GM21447 (cell line): ENCODE data around the gene OTUD7B.
"Not testable (repeated sequence)": the region's sequence is repeated elsewhere in the genome, so short reads cannot be mapped to it uniquely, and the experiment has no call there.

Experiments used
- ATAC-seq: cut with Tn5 transposase; IDR thresholded peaks from one replicate; pipeline ENCODE4 v1.9.1; 2021; ENCODE audit not compliant: unreplicated experiment

The OTUD7B gene

DNA sequence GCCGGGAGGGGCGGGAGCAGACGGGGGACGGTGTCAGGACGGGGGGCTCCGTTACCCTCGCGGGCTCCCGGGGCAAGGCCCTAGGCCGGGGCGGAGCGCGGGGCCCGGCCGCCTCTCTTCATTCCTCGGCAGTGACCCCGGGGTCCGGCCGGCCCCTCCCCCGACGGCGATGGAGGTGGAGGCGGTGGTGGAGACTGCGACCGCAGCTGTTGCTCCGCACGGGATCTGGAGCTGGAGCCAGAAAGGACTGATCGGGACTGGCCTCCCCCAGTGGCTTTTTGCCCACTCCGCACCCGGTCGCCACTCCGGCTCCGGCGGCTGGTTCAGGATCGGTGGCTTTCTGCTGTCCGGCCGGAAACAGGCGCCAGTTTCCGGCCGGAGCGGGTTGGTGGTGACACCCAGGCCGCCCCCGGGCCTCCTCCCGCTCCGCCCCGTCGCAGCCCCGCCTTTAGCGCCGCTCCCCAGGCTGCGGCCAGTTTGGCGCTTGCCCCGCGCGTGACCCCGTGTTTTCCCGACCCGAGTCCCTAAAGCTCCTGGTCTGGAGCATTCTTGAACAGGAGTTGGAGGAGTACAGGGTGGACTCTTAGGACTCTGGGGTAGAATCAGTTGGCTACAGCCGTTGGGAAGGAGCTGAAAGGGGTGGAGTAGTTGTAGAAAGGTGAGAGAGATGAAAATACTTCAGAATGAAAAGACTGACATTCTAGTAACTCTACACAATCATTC, at the start of gene OTUD7B:
TSS of gene OTUD7B (minus strand) at position 334 of the 723 bp plus-strand sequence. CDS start 33,216 bp downstream, outside the sequence.
- peak; percentile 70 for ATAC-seq

DNA sequence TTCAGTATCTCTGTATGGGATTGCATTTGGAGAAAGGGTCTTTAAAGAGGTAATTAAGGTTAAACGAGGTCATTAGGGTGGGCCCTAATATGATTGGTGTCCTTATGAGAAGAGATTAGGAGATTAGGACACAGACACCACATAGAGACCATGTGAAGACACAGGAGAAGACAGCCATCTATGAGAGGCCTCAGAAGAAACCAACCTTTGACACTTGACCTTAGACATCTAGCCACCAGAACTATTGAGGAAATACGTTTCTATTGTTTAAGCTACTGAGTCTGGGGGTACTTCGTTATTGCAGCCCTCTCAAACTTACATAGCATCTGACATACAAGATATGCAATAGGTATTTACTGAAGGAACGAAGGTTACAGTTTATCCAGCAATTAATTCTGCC, 49.7 kb upstream of the OTUD7B start:
- ATAC-seq, result no peak

DNA sequence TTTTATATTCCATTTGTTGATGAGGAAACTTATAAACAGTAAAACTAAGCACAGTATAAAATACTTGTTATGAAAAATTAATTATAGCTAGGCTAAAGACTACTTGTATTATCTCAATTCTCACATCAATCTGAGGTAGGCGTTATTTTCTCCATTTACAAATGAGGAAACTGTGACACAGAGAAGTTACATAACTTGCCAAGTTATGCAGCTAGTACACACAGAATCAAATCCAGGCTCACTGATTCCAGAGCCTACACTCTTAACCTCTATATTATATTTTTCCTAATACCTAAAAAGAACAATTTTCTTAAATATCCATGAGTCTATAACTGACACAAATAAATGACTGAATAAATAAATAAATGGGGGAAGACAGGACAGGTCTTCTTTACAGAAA, 45.9 kb upstream of the OTUD7B start:
- no peak for ATAC-seq

DNA sequence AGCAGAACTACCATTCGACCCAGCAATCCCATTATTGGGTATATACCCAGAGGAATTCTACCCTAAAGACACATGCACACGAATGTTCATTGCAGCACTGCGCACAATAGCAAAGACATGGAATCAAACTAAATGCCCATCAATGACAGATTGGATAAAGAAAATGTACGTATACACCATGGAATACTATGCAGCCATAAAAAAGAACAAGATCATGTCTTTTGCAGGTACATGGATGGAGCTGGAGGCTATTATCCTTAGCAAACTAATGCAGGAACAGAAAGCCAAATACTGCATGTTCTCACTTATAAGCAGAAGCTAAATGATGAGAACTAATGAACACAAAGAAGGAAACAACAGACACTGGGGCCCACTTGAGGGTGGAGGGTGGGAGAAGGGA, 45.0 kb upstream of the OTUD7B start:
- not testable (repeated sequence) for ATAC-seq

DNA sequence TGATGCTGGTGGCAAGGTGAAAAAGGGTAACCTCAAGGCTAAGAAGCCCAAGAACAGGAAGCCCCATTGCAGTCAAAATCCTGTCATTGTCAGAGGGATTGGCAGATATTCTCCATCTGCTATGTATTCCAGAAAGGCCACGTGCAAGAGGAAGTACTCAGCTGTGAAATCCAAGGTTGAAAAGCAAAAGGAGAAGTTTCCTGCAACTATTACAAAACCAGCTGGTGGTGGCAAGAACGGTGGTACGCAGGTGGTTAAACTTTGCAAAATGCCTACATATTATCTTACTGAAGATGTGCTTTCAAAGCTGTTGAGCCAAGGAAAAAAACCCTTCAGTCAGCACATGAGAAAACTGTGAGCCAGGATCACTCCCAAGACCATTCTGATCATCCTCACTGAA, 43.4 kb upstream of the OTUD7B start:
- ATAC-seq, result no peak

DNA sequence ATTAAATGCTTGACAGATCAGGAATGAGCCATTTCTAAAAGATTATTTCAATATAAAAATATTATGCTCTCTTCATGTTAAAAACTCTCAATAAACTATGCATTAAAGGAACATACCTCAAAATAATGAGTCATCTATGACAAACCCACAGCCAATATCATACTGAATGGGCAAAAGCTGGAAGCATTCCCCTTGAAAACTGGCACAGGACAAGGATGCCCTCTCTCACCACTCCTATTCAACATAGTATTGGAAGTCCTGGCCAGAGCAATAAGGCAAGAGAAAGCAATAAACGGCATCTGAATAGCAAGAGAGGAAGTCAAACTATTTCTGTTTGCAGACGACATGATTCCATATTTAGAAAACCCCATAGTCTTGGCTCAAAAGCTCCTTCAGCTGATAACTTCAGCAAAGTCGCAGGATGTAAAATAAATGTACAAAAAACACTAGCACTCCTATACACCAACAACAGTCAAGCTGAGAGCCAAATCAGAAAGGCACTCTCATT, 41.4 kb upstream of the OTUD7B start:
- ATAC-seq, result not testable (repeated sequence)

DNA sequence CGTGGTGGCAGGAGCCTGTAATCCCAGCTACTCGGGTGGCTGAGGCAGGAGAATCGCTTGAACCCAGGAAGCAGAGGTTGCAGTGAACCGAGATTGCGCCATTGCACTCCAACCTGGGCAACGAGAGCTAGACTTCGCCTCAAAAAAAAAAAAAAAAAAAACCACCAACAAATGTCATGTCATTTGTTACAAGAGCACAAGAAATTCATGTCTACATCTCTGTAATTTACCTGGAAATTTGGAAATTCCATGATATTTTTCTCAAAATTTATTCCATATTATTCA, 40.5 kb upstream of the OTUD7B start:
- ATAC-seq, result no peak

DNA sequence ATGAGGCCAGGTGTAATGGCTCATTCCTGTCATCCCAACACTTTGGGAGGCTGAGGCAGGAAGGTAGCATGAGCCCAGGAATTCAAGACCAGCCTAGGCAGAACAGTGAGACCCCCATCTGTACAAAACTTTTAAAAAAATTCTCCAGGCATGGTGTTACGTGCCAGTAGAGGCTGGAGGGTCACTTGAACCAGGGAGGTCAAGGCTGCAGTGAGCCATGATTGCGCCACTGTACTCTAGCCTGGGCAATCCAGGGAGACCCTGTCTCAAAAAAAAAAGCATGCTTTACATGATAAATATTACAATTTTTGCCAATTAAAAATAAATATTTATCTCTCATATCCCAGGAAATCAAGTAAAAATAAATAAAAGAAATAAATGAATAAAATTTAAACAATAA, 39.4 kb upstream of the OTUD7B start:
- no peak for ATAC-seq

DNA sequence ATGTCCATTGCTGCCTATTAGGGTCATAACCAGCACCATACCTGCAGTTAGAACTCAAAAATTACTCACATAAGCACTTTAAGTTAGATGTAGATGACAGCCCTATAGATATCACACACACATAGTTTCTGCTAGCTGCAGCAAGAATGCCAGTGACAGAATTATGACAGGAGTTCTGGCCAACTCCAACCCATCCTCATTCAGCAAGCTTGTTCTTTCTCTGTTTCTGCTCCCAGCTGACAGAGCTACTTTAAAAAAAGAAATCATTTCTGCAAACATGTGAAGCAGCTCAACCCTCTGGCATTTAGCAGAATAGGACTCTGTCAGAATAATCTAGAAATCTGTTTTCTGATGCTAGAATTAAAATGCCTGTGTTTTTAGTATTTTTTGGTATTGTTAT, 23.8 kb upstream of the OTUD7B start:
- ATAC-seq, result no peak

DNA sequence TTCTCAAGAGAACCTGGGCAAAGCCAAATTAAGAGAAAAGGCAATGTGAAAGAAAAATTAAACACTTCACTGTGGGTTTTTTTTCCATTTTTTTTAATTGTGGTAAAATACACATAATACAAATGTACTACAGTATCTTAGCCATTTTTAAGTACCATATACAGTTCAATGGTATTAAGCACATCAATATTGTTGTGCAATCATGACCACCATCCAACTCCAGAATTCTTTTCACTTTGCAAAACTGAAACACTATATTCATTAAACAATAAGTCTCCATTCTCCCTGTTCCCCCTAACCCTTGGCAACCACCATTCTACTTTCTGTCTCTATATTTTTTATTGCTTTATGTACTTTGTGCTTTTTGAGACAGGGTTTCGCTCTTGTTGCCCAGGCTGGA, 17.8 kb upstream of the OTUD7B start:
- no peak for ATAC-seq

DNA sequence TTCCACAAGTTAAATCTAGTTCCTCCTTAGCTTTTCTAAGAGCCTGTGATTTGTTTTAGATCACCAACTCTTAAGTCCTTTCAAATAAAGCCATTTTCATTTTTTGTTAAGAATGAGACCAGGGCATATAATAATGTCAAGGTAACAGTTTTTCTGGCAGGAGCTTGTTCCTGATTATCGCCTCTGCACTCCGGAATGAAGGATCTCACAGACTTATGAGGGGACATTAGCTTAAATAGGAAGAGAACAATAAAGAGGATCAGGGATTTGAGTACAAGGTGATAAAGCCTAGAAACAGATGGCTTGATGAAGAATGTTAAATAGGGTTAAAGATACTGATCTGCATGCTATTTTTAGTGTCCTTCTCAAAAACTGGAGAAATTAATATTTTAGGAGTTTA, 13.6 kb upstream of the OTUD7B start:
- no peak for ATAC-seq

DNA sequence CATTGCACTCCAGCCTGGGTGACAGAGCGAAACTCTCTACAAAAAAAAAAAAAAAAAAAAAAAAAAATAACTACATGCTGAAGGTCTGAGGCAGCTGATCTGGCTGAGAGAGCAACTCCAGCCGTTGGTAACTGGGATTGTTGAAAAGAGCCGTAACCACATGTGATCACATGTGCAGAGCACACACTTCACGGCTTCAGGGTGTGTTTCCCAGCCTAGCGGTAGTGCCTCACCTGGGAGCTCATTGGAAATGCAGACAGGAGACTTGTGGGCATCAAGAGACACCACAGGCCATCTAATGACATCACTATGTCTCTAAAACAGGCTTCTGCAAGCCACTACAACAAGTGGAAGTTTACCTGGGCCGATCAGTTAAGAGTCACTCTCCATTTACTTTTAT, 11.8 kb upstream of the OTUD7B start:
- no peak for ATAC-seq

DNA sequence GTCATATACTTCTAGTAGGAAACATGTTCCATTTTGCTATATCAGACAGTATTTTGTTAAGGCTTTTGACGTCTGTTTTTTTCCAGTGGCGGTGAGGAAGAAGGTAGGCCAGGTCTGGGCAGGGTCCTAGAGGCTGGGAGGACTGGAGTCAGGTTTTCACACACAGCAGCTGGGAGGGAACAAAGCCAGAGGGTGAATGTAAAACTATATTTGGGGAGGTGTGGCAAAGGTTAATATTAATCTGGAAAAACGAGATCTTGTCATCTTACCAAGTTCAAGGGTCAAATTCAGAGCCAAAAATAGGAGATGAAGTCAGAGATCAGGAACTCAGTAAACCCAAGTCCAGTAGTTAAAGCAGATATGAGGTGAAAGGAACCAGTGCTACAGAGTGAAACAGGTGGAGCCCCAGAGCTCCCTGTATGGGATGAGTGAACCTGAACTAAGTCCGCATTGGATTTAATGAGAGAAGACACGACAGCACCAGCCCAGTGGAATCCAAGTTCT, 10.7 kb upstream of the OTUD7B start:
- ATAC-seq, result no peak

DNA sequence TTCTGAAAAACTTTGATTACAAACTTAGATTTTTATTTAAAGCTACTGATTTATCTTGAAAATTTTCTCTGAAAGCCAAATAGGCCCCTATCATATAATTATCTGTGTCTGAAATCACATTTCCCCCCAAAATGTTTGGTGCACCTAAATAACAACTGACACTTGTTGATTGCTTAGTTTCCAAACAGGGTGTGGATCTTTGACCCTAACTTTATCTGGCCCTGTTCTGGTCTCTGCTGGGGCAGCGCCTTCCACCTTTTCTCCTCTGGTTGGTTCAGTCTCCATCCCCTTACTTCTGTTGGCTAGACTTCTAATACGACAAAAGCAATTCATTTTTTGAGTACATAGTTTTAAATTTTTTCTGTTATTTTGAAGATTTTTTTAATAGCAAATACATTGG, 10.2 kb upstream of the OTUD7B start:
- ATAC-seq, result no peak

DNA sequence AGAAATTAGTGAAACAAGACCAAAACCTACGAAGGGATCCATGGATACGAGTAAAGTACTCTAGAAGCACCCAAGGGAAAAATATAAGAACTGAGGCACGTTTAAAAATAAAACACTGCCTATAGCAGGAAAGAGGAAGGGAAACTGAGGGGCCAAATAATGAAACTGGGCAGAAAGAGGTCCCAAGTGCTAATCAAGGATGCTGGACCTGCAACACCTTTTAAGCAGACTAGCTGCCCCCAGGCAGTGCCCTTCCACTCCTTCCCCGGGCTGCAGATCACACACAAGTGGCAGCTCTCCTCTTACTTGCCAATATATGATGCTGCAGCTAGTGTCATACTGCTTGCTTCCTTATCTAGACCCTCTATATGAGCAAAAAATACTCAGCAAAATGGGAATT, 7.6 kb upstream of the OTUD7B start:
- no peak for ATAC-seq

DNA sequence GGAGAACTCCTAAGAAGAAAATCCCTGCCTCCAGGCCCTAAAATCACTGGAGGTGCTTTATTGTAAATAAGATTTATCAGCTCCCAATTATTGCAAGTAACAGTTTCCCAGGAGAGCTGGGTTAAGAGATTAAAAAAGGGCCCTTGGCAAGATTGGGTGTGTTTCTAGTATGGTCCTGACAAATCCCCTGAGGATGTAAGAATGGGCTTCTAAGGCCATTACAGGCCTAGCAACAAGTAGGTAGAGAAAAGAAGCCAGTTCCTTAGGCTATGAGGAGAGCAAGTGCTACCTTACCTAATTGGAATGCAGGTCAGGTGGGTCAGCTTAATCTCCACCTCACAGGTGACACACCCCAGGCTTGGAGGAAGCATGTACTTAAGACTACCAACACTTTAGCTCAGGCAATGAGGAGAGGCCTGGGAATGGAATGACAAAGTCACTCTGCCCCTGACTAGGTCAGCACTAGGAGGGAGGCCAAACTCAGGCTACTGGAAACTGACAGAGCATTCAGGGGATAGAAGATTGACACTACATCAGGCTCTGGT, 6.8 kb upstream of the OTUD7B start:
- no peak for ATAC-seq

DNA sequence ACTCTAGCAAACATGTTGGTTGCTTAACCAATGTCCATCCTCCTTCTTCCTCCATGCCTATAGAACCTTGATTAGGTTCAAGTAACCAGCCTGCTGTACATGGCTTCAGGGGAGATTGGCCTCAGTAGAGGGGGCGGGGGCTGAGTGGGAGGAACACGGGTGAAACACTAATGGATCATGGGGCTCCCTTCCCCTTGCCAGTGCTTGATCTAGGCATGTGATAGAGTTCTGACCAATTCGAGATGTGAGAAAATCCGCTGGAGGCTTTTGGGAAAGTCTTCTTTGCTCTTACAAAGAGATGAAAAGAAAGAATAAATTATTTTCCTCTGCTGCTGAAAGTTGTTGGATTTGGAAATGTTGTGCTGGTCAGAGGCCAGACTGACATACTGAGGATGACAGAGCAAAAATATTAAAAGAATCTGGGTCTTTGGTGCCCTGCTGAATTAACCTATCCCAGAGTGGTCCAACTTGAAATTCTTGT, 5.2 kb upstream of the OTUD7B start:
- ATAC-seq, result no peak

DNA sequence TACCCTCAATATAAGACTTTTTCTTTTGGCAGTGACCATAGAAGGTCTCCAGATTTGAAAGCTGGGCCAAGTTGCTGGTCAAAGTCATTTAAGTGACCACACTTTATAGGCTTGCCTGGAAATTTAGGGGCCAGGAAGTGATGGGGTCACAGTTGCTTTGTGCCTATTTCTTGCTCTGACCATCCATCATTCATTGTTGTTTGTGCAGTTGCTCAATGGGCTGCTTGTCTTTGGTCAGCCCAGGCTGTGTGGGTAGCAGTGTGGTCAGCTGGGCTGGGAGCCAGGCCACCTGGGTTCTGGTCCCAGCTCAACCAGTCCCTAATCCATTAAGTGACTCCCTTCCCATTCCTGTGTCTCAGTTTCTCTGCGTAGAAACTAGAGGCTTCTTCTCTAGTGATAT, 2.1 kb upstream of the OTUD7B start:
- no peak for ATAC-seq

DNA sequence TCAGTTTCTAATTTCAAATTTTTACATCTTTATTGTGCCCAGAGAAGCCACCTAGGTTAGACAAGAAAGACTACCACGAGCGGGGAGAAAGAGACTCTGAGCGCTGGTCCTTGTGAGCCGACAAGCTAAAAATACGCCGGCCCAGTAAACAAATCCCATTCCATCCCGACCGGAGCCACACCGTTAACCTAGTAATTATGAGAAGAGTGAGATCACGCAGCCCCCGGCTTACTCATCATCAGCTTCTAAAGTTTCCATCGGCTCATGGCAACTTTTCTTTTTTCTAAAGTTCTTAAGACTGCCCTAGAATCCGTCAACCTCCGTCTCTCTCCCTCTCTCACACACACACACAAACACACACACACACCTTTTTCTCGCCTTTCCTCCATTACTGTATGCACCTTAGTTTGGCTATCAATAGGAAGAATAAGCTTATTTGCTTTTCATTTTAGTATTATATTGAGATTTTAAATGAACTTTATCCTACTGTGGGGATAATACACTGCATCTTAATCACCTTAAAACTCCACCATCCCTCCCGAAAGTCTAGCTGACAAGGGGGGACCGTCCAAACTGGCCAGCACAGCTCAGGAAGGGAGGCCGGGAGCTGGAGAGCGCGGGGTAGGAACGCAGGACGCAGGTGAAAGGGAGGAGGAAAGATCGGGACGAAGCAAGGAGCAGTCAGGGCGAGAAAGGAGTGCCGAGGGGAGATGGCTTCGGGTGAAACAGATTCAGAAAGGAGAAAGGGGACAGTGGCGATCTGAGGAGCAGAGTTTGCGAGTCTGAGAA, 728 bp downstream of the OTUD7B start:
- peak; percentile 30 for ATAC-seq

DNA sequence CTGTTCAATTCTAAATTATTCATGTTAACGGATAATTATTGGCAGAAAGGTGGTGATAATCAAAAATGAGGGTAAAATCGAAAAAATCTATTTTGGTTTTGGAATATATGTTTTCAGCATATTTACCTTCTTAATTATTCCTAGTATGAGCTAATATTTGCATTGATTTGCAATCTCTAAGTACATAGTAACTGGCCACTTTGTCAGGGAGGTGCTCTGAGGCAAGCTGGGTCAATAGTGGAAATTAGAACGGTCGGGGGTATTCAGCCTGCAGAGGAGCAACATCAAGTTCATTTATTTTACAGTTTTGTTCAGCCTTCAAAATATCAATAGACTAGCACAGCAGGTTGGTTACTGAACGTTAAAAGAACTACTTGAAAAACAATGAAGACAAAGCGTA, 1.8 kb downstream of the OTUD7B start:
- ATAC-seq, result no peak

DNA sequence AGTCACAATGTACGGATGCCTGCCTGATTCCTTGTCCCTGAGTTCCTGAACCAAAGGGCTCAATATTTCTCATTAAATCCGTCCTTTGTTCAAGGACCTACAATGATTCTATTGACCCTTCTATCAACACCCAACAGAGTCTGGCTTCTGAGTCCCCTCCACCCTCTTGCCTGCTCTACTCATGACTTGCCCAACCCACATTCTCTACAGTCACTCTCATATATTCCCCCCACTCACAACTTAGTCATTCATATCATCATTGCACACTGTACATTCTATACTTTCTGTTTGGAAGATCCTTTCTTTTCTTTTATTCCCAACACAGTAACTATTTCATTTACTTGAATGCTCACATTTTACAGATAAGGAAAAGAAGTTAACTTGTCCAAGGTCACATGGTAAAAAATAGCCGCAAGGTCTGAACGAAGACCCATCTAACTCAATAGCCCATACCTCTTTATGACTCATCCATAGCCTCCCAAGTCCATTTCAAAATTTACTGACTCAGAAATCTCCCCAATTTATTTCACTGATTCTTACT, 3.6 kb downstream of the OTUD7B start:
- ATAC-seq, result no peak

DNA sequence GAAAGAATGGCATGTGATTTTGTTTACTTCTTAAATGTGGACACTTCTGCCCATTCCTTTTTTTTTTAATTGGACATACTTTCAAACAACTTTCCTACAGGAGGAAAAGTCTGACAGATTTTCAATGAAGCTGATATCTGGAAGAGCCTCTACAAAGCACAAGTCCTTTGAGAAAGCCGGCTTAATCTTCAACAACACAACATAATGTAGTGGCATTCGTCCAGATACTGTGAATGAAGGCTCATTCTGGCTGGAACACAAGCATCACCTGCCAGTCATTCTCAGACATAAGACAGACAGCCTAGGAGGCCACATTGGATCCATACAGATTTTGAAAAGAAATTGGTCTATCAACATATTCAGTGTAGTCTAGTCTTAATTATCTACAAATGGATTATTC, 4.9 kb downstream of the OTUD7B start:
- no peak for ATAC-seq
